HL-60 (cell line): ENCODE data around the gene SPSB2.

Experiments
- POLR2AphosphoS5 ChIP-seq: IDR thresholded peaks from 2 replicates; pipeline ENCODE4 v1.6.1; 2012; ENCODE audit warnings: low read depth
- TF ChIP-seq, protein P1 (sequence below): IDR thresholded peaks from one replicate; pipeline ENCODE4 v1.5.1; 2011; ENCODE audit warnings: low read length, control low read depth, inconsistent platforms; ENCODE audit not compliant: insufficient read depth

DNA sequence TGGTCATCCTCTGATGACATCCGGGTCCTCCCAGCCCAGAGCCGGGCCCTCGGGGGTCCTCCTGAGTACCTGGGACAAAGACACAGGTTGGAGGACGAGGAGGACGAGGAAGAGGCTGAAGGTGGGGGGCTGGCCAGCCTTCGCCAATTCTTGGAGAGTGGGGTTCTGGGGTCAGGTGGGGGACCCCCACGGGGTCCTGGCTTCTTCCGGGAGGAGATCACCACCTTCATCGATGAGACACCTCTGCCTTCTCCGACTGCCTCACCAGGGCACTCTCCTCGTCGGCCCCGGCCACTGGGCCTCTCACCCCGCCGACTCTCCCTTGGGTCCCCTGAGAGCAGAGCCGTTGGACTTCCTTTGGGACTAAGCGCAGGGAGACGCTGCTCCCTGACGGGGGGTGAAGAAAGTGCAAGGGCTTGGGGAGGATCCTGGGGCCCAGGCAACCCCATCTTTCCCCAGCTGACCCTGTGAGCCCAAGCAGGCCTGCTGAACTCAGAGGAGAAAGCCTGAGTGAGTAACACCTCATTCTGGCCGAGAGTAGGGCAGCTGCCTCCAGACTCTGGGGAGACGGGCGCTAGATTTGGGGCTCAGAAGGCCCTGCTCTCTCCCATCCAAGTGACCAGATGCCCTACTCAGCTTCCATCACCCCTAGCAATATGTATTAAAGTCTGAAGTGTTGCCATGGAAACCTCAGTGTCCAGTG lies 46.2 kb downstream of the SPSB2 start:
- TF ChIP-seq, protein P1, sequence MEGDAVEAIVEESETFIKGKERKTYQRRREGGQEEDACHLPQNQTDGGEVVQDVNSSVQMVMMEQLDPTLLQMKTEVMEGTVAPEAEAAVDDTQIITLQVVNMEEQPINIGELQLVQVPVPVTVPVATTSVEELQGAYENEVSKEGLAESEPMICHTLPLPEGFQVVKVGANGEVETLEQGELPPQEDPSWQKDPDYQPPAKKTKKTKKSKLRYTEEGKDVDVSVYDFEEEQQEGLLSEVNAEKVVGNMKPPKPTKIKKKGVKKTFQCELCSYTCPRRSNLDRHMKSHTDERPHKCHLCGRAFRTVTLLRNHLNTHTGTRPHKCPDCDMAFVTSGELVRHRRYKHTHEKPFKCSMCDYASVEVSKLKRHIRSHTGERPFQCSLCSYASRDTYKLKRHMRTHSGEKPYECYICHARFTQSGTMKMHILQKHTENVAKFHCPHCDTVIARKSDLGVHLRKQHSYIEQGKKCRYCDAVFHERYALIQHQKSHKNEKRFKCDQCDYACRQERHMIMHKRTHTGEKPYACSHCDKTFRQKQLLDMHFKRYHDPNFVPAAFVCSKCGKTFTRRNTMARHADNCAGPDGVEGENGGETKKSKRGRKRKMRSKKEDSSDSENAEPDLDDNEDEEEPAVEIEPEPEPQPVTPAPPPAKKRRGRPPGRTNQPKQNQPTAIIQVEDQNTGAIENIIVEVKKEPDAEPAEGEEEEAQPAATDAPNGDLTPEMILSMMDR = no peak
- TF ChIP-seq POLR2AphosphoS5 = no peak
